Activated T-helper 2 cell treated with anti-CD3 and anti-CD28 coated beads, Interferon-gamma antibody, Interleukin-2, Interleukin-4, amounts not matched to agents 10 μg/mL and 5 μg/mL and 100 μg/mL, durations not matched to agents 14 hours and 24 hours and 36 hours (primary cell): ENCODE measurements around the gene NOXA1. TPM values are rescaled to one million over a fixed set of nuclear protein-coding genes. Genes with fewer than 3 reads are reported as not detected.

Experiments used
- DNase-seq: peaks from one replicate; pipeline ENCODE4 v3.0.0; 2021; ENCODE audit warnings: low spot score
- H3K27ac Mint-ChIP-seq: one replicate; pipeline ENCODE4 v1.8.0; 2021; ENCODE audit warnings: mixed read lengths
- H3K27me3 Mint-ChIP-seq: one replicate; pipeline ENCODE4 v1.8.0; 2021; ENCODE audit warnings: low read depth, mixed read lengths
- H3K36me3 Mint-ChIP-seq: one replicate; pipeline ENCODE4 v1.8.0; 2021; ENCODE audit warnings: low read depth, mixed read lengths
- H3K4me1 Mint-ChIP-seq: one replicate; pipeline ENCODE4 v1.8.0; 2021; ENCODE audit warnings: low read depth, mixed read lengths
- H3K4me3 Mint-ChIP-seq: one replicate; pipeline ENCODE4 v1.8.0; 2021; ENCODE audit warnings: low read depth, mild to moderate bottlenecking, moderate library complexity, mixed read lengths
- H3K9me3 Mint-ChIP-seq: one replicate; pipeline ENCODE4 v1.8.0; 2021; ENCODE audit warnings: mixed read lengths
- intact Hi-C: fragments of 100-400 bp; cut with micrococcal nuclease; formaldehyde crosslinking; loops from one replicate; pipeline ENCODE4 v1.15.1; 2023
- total RNA-seq: library from RNA; stranded (reverse); gene quantifications from 2 replicates; pipeline ENCODE4 v1.2.3, GENCODE V29; 2022

The NOXA1 gene
- total RNA-seq, 1 donor from 2014 or later: 0.39 TPM

DNA sequence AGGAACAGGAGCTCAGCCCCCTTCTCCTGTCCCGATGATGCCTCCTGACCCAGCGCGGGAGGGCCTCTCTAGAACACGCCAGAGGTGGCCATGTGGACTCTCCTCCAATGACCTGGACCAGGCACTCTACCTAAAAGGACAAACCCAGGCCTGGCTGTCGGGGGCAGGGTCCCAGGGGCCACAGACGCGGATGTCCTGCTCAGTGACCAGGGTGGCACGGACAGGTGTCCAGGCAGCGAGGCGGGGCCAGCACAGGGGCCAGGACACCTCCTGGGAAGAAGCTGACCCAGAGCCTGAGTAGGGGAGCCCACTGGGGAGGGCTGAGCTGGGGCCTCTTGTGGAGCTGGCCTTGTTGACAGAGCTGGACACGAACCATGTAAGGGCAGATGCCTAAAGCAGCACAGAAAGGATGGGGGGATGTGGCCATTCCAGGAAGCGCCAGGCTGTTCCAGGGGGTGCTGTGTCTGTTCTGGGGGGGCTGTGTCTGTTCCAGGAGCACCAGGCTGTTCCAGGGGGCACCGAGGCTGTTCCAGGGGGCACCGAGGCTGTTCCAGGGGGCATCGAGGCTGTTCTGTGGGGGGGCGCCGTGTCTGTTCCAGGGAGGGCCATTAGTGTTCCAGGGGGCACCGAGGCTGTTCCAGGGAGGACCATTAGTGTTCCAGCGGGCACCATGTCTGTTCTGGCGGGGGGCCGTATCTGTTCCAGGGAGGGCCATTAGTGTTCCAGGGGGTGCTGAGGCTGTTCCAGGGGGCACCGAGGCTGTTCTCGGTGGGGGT is 30.8 kb upstream of the NOXA1 start:
- Mint-ChIP-seq H3K4me3 (no peak overlapping the region), H3K4me1 (no peaks in the 10 kb centered on the region), H3K27ac (no peak overlapping the region), H3K9me3 (no peaks in the 10 kb centered on the region), H3K36me3 (no peaks in the 10 kb centered on the region), H3K27me3 (no peaks in the 10 kb centered on the region)
- DNase-seq: no peak
- intact Hi-C loops: no loop called here

DNA sequence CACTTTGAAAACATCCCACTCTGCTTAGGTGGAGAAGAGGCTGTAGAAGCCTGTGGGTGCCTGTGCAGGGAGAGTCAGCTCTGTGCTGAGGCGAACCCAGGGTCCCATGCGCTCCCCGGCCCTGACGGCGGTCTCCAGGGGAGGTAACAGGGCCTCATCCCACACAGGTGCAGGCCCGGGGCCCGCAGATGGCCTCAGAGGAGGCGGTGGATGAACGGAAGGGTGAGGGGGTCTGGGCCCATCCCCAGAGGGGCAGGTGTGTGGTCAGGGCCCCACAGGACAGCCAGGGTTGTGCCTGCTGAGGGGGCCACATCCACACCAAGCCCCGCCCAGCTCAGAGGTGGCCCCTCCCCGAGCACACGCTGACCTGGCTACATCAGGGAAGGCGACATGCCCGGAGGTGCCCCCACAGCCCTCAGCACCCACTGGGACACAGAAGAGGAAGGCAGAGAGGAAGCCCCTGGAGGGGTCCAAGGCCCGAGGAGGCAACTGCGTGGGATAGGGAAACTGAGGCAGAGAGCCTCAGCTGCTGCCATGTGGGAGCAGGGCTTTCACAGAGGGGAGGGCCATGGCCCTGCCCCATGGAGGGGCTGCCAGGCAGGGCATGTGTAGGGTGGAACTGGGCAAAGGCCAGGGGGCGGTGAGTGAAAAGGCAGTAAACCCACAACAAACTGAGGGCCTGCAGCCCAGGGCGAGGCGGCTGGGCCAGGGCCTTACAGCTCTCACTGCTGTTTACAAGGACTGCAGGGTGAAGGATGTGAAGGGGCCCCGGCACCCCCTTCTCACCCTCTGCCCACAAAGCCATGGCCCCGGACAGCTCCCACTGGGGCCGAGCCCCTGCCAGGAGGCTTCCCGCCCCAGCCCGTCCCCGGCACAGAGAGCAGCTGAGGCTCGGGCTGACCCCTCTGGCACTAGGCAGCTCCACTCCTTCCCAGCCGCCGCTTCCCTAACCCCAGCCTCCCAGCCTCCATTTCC is 29.7 kb upstream of the NOXA1 start:
- H3K9me3 Mint-ChIP-seq: no peaks in the 10 kb centered on the region
- no peaks in the 10 kb centered on the region for H3K36me3 Mint-ChIP-seq
- no peak overlapping the region for H3K4me3 Mint-ChIP-seq
- no peaks in the 10 kb centered on the region for H3K27me3 Mint-ChIP-seq
- H3K27ac Mint-ChIP-seq: no peak overlapping the region
- DNase-seq: no peak
- H3K4me1 Mint-ChIP-seq: no peaks in the 10 kb centered on the region
- intact Hi-C loops: no loop called here

- Mint-ChIP-seq H3K27me3 (no peaks in the 10 kb centered on the region), H3K4me1 (no peaks in the 10 kb centered on the region), H3K36me3 (no peaks in the 10 kb centered on the region), H3K4me3 (no peak overlapping the region), H3K9me3 (no peaks in the 10 kb centered on the region), H3K27ac (no peak overlapping the region)
- intact Hi-C loops: no loop called here
- no peak for DNase-seq
These were observed 28.1 kb upstream of the NOXA1 start for GRCh38 chr9:137394866-137395665.

DNA sequence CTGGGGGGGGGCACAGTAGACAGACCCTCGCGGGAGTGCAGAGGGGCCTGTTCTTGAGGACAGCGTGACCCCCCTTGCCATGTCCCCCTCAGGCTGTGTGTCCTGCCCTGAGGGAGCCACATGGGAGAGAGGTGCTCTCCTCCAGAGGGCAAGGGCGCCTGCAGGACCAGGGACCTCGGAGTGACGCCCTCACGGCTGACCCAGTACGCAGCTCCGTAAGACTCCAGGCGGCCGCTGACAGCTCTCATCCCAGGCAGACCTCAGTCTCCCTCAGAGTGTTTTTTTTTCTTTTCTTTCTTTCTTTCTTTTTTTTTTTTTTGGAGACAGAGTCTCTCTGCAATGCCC is 27.6 kb upstream of the NOXA1 start:
- H3K9me3 Mint-ChIP-seq: no peaks in the 10 kb centered on the region
- no peaks in the 10 kb centered on the region for H3K27me3 Mint-ChIP-seq
- no peak overlapping the region for H3K4me3 Mint-ChIP-seq
- no peaks in the 10 kb centered on the region for H3K36me3 Mint-ChIP-seq
- DNase-seq: no peak
- H3K27ac Mint-ChIP-seq: no peak overlapping the region
- H3K4me1 Mint-ChIP-seq: no peaks in the 10 kb centered on the region
- intact Hi-C loops: no loop called here

DNA sequence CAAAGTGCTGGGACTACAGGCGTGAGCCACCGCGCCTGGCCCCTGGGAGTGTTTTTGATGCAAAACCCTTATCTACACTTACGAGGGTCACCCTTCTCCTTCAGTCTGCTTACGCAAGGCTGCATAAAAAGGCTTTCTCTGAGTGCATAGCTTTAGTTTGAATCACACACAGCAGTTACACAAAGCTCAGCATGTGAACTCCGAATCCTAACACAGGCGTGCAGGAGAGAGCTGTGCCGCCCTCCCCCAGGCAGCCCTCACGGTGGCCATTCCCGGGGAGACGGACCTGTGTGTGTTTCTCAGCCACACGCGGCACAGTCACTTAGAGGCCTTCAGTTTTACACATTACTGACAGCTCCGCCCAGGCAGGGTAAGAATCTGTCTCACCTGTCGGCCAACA is 27.0 kb upstream of the NOXA1 start:
- H3K36me3 Mint-ChIP-seq: no peaks in the 10 kb centered on the region
- H3K4me1 Mint-ChIP-seq: no peaks in the 10 kb centered on the region
- H3K27ac Mint-ChIP-seq: no peak overlapping the region
- intact Hi-C loops: no loop called here
- H3K4me3 Mint-ChIP-seq: no peak overlapping the region
- DNase-seq: no peak
- H3K27me3 Mint-ChIP-seq: no peaks in the 10 kb centered on the region
- no peaks in the 10 kb centered on the region for H3K9me3 Mint-ChIP-seq

DNA sequence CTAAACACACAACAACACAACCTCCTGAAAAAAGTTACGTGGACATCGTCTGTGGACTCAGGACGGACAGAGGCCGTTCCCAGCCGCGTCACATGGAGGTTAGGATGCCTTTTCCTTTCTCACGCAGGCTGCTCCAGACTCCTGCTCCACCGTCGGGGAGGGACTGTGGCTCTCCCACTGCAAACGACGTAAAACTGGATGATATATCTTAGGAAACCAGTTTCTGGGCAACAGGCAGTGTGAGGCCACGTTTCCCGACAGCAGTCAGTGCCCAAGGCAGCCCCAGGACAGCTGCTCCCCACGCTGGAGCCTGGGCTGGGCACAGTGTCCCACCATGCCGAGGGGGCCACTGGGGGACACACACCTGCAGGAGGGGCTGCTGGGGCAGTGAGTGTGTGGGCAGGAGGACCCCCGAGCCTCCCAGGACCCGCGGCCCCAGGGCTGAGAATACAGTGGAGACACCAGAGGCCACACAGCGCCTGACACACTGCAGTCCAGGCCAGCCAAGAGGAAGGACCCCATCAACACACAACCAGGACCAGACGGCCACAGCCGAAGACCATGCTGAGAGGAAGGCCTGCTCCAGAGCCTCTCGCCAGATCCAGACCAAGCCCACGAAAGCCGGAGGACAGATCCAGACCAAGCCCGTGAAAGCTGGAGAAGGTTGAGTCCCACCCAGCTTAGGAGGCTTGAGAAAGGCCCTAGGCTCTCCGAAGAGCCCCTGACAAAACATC is 26.4 kb upstream of the NOXA1 start:
- H3K9me3 Mint-ChIP-seq: no peaks in the 10 kb centered on the region
- H3K4me3 Mint-ChIP-seq: no peak overlapping the region
- H3K36me3 Mint-ChIP-seq: no peaks in the 10 kb centered on the region
- DNase-seq: no peak
- H3K27ac Mint-ChIP-seq: no peak overlapping the region
- intact Hi-C loops: no loop called here
- no peaks in the 10 kb centered on the region for H3K27me3 Mint-ChIP-seq
- H3K4me1 Mint-ChIP-seq: no peaks in the 10 kb centered on the region

DNA sequence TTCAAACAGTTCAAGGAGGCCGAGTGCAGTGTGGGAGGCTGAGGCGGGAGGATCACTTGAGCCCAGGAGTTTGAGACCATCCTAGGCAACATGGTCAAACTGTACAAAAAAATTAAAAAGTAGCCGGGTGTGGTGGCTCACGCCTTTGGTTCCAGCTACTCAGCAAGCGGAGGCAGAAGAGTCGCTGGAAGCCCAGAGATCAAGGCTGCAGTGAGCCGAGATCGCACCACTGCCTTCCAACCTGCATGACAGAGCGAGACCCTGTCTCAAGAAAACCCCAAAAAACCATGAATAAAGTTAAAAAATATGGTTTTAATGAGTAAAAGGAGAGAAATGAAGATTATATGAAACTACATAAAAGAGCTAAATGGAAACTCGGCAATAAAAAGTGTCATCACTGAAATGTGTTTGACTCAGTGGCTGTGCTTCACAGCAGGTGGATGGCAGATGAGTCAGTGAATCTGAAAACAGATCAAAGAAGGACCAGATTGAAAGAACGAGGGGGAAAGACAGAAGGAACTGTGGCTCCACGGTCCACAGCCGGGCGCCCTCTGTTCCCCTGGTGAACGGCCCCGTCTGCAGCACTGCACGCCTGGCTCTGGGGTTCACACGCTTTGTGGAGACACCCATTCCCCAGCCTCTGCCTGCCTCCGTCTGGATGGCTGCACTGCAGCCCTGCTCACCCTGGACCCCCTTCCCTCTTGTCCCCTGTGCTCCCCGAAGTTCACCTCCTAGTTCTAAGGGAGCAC is 25.3 kb upstream of the NOXA1 start:
- H3K4me3 Mint-ChIP-seq: no peak overlapping the region
- H3K9me3 Mint-ChIP-seq: no peaks in the 10 kb centered on the region
- no peak overlapping the region for H3K27ac Mint-ChIP-seq
- intact Hi-C loops: no loop called here
- H3K27me3 Mint-ChIP-seq: no peaks in the 10 kb centered on the region
- DNase-seq: no peak
- H3K36me3 Mint-ChIP-seq: peaks cover 2% of the 10 kb centered on the region
- H3K4me1 Mint-ChIP-seq: no peaks in the 10 kb centered on the region

DNA sequence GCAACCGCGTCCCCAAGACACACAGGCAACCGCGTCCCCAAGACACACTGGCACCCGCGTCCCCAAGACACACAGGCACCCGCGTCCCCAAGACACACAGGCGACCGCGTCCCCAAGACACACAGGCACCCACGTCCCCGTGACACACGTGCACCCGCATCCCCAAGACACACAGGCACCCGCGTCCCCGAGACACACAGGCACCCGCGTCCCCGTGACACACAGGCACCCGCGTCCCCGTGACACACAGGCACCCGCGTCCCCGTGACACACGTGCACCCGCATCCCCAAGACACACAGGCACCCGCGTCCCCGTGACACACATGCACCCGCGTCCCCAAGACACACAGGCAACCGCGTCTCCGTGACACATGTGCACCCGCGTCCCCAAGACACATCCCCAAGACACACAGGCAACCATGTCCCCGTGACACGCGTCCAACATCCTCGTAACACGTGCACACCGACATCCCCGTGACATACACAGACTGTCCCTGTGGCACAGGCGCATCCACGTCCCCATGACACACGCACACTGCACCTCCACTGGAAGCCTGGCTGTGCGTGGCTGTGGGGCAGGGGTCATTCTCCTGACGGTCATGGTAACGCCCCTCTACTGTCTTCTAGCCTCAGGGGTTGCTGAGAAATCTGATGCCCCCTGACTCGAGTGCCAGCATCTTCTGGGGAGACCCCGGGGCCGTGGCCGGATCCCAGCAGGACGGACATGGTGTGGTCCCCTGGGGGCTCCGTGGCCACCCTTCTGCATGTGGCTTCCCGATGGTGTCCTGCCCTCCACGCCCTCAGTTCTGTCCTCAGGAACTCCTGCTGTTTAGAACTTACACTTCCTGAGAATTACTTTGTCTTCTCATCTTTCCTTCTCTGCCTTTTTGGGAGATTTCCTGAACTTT is 24.4 kb upstream of the NOXA1 start:
- no peak overlapping the region for H3K27ac Mint-ChIP-seq
- H3K4me3 Mint-ChIP-seq: no peak overlapping the region
- H3K36me3 Mint-ChIP-seq: peaks cover 2% of the 10 kb centered on the region
- no peaks in the 10 kb centered on the region for H3K4me1 Mint-ChIP-seq
- no peak for DNase-seq
- H3K9me3 Mint-ChIP-seq: no peaks in the 10 kb centered on the region
- no peaks in the 10 kb centered on the region for H3K27me3 Mint-ChIP-seq
- intact Hi-C loops: no loop called here

DNA sequence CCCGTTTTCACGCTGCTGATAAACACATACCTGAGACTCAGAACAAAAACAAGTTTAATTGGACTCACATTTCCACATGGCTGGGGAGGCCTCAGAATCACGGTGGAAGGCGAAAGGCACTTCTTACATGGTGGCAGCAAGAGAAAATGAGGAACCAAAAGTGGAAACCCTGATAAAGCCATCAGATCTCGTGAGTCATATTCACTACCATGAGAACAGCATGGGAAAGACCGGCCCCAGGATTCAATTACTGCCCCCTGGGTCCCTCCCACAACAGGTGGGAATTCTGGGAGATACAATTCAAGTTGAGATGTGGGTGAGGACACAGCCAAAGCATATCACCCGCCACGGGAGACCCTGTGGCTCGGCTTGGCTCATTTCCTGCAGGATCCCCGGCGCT is 20.4 kb upstream of the NOXA1 start:
- no peak overlapping the region for H3K4me3 Mint-ChIP-seq
- peaks cover 7% of the 10 kb centered on the region for H3K4me1 Mint-ChIP-seq
- H3K9me3 Mint-ChIP-seq: no peaks in the 10 kb centered on the region
- H3K36me3 Mint-ChIP-seq: peaks cover 2% of the 10 kb centered on the region
- H3K27ac Mint-ChIP-seq: no peak overlapping the region
- DNase-seq: no peak
- H3K27me3 Mint-ChIP-seq: peaks cover 2% of the 10 kb centered on the region
- intact Hi-C loops: no loop called here

GRCh38 chr9:137403269-137403668 is 19.9 kb upstream of the NOXA1 start:
- peaks cover 2% of the 10 kb centered on the region for H3K36me3 Mint-ChIP-seq
- no peaks in the 10 kb centered on the region for H3K9me3 Mint-ChIP-seq
- DNase-seq: no peak
- no peak overlapping the region for H3K4me3 Mint-ChIP-seq
- intact Hi-C loops: no loop called here
- H3K4me1 Mint-ChIP-seq: peaks cover 7% of the 10 kb centered on the region
- H3K27ac Mint-ChIP-seq: no peak overlapping the region
- H3K27me3 Mint-ChIP-seq: peaks cover 2% of the 10 kb centered on the region

DNA sequence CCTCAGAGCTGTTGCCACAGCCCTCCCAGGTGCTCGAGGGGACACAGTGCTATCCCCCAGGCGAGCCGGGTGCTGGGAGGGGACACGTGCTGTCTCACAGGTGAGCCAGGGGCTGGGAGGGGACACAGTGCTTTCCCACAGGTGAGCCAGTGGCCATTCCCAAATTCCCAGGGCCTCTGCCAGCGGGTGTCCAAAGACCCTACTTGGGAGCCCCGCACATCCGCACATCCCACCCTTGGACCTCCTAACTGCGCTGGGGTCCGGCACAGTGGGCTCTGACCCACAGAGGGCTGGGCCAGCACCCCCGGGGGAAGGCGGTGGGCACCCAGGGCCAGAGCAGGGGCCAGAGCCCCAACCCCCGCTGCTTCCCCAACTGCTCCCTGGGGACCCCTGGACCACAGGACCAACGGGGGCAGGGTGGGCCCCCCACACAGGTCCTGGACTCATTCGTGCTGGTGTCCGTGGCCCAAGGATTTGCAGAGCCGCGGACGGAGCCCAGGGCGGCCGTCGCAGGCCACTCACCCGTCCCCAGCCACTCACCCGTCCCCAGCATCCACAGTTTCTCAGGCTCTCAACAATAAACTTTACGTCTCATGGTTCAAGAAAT is 18.1 kb upstream of the NOXA1 start:
- H3K27me3 Mint-ChIP-seq: peaks cover 2% of the 10 kb centered on the region
- no peak overlapping the region for H3K4me3 Mint-ChIP-seq
- DNase-seq: no peak
- H3K27ac Mint-ChIP-seq: no peak overlapping the region
- intact Hi-C loops: no loop called here
- H3K36me3 Mint-ChIP-seq: peaks cover 2% of the 10 kb centered on the region
- no peaks in the 10 kb centered on the region for H3K9me3 Mint-ChIP-seq
- H3K4me1 Mint-ChIP-seq: peaks cover 7% of the 10 kb centered on the region
